8988T (cell line): ENCODE results near the gene VPS9D1.
"Not testable (repeated sequence)": the region's sequence is repeated elsewhere in the genome, so short reads cannot be mapped to it uniquely, and the experiment has no call there.

Source experiments
- DNase-seq: peaks from one replicate; pipeline ENCODE4 v3.0.0; 2011

Gene VPS9D1

GRCh38 chr16:89691986-89692569 is 28.6 kb downstream of the VPS9D1 start:
- no peak for DNase-seq

DNA sequence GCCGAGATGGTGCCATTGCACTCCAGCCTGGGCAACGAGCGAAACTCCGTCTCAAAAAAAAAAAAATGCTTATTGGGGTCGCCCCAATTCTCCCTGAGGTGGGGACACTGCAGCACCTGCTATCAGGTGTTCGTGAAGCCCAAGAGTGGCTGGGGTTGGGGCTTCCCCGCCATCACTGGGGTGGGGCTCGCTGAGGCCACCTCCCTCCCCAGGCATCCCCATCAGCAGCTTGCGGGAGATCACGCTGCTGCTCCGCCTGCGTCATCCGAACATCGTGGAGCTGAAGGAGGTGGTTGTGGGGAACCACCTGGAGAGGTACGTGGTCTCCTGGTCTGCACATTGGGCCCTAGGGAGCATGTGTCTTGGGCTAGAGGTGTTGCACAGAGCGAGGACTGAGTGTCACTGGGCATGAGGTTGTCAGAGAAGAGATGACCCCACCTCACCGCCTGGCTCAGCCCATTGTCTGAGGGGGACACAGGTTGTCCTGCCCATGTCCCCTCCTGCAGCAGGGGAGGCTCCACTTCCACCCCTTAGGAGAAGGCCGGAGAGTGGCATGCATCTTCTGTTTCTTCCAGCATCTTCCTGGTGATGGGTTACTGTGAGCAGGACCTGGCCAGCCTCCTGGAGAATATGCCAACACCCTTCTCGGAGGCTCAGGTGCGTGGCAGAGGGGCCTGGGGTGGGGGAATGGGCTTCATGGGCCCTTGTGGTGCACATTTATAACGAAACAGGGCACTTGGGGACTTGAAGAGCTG is 29.3 kb downstream of the VPS9D1 start:
- no peak for DNase-seq

- DNase-seq: no peak
These were observed 30.3 kb downstream of the VPS9D1 start for GRCh38 chr16:89690392-89690901.

DNA sequence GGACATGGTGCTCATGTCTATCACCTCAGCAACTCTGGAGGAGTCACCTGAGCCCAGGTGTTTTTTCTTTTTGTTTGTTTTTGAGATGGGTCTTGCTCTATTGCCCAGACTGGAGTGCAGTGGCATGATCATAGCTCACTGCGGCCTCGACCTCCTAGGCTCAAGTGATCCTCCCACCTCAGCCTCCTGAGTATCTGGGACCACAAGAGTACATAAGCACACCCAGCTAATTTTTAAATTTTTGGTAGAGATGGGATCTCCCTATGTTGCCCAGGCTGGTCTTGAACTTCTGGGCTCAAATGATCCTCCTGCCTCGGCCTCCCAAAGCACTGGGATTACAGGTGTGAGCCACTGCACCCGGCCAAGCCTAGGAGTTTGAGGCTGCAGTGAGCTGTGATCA is 31.1 kb downstream of the VPS9D1 start:
- DNase-seq: not testable (repeated sequence)

DNA sequence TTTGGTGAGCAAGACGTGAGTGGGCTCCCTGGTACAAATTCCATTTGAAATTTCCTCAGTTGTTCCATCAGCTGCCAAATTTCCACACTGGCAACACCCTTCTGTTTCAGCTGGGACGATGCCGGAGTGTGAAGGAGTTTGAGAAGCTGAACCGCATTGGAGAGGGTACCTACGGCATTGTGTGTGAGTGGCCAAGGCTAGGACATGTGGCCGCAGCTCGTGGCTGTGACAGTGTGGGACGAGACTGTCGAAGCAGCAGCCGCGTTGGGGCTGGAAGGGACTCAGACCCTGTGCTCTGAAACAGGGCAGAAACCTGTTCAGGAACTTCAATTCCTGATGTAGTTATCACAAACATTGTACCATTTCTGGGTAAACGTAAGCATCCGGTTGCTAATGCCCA is 31.6 kb downstream of the VPS9D1 start:
- DNase-seq: no peak

- DNase-seq: no peak
These were observed 32.3 kb downstream of the VPS9D1 start for GRCh38 chr16:89688395-89688794.

- peak; percentile 53 for DNase-seq
These were observed 33.4 kb downstream of the VPS9D1 start for GRCh38 chr16:89687092-89687940.

DNA sequence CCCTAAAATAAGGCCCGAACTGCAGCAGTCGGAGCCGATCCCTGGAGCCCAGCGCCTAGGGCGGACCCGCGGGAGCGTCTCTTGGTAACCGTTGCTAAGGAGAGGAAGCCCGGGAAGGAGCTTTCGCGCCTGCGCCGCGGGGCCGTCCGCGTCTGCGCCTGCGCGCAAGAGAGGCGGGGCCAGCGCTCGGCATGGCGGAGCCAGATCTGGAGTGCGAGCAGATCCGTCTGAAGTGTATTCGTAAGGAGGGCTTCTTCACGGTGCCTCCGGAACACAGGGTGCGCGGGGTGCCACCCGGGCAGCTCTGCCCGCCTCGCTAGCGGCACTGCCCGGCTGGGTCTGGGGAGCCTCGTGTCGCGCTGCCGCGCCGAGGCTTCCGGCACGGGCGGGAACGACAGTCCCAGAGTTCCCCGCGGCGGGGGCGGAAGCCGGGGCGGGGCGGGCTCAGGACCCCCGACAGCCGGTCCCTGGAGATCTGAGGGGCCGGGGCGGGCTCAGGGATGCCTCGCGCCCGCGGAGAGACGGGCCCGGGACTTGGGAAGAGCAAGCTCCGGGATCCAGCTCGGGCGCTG is 34.1 kb downstream of the VPS9D1 start, which contains the start of gene CDK10:
Gene CDK10, plus strand, starts transcription at position 170 of the 572 bp plus-strand sequence. Its CDS starts 22 bp downstream, at position 192.
- DNase-seq: peak; percentile 99

GRCh38 chr16:89685916-89686315 is 34.8 kb downstream of the VPS9D1 start:
- DNase-seq: no peak

- no peak for DNase-seq
These were observed 42.4 kb downstream of the VPS9D1 start for GRCh38 chr16:89678258-89678657.

GRCh38 chr16:89672177-89672941 is 48.3 kb downstream of the VPS9D1 start:
- no peak for DNase-seq

DNA sequence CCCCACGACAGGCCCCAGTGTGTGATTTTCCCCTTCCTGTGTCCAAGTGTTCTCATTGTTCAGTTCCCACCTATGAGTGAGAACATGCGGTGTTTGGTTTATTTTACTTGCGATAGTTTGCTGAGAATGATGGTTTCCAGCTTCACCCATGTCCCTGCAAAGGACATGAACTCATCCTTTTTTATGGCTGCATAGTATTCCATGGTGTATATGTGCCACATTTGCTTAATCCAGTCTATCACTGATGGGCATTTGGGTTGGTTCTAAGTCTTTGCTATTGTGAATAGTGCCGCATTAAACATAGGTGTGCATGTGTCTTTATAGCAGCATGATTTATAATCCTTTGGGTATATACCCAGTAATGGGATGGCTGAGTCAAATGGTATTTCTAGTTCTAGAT is 49.1 kb downstream of the VPS9D1 start:
- DNase-seq: not testable (repeated sequence)

- no peak for DNase-seq
These were observed 49.9 kb downstream of the VPS9D1 start for GRCh38 chr16:89670496-89671431.

DNA sequence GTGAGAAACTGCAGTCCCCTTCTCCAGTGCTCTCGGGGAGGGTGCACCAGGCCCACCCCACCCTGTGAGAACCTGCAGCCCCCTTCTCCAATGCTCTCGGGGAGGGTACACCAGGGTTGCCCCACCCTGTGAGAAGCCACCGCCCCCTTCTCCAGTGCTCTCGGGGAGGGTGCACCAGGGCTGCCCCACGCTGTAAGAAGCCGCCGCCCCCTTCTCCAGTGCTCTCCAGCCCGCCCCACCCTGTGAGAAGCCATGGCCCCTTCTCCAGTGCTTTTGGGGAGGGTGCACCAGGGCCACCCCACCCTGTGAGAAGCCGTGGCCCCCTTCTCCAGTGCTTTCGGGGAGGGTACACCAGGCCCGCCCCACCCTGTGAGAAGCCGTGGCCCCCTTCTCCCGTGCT is 50.9 kb downstream of the VPS9D1 start:
- no peak for DNase-seq

DNA sequence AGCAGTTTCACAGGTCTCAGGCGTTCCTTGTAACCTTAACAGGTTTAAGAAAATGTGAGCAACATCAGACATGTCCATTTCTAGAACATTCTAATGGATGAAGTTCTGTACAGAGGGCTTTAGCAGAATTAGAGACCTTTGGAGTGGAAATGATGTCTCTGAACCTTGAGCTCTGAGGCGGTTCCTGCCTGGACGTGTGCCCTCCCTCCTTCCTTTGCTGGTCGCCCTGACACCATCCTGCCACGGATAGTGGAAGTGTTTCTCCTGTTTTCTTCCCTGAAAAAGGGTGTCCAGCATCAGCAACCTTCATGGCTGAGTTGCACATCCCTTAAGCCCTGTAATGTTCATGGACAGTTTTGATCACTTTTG is 51.9 kb downstream of the VPS9D1 start:
- DNase-seq: no peak

DNA sequence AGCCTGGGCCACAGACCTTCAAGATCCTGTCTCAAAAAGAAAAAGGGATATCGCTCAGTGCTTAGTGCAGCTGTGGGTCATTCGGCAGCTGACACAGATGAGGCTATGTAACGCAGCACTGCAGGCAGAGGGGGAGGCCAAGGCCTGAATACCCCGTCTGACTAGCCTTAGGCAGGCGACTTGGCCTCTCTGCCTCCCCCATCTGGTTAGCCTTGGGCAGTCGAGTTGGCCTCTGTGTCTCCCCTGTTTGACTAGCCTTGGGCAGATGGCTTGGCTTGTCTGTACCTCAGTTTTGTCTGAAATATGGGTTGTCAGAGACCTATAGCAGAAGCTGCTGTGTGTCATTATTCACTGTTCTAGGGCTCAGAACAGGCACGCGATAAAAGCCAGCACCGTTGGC is 53.1 kb downstream of the VPS9D1 start:
- no peak for DNase-seq

DNA sequence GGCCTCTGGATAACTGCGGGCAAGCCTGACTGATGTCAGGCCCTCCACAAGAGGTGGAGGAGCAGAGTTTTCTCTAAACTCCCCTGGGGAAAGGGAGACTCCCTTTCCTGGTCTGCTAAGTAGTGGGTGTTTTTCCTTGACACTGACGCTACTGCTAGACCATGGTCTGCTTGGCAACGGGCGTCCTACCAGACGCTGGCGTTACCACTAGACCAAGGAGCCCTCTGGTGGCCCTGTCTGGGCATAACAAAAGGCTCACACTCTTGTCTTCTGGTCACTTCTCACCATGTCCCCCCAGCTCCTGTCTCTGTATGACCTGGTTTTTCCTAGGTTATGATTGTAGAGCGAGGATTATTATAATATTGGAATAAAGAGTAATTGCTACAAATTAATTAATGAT is 53.7 kb downstream of the VPS9D1 start:
- not testable (repeated sequence) for DNase-seq

GRCh38 chr16:89664238-89664637 is 56.5 kb downstream of the VPS9D1 start:
- not testable (repeated sequence) for DNase-seq

- DNase-seq: no peak
These were observed 59.5 kb downstream of the VPS9D1 start for GRCh38 chr16:89661215-89661614.

GRCh38 chr16:89660146-89660545 is 60.6 kb downstream of the VPS9D1 start:
- DNase-seq: no peak

DNA sequence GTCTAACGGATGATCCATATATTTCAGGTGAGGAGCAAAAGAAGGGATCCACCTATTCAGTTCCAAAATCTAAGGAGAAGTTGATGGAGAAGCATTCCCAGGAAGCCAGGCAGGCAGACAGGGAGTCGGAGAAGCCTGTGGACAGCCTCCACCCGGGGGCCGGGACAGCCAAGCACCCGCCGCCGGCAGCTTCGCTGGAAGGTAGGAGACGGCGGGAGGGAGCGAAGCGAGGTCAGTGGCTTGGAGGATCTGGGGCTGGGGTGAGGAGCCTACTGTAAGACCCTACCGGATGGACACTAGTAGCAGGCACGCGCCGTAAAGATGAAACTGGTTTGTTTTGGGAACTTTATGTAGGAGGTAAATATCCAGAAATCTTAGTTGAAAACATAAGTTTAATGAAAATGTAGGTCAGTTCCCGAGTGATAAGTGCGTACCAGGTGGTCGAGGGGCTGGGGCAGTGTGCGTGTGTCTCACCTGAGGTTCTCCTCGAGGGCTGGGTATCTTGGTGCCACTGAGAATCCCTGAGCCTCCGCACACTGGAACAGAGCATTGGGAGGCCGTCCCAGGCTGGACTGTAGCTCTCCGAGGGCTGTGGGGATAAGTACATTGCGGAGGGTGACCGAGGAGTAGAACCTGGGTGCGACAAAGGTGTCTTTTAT is 62.3 kb downstream of the VPS9D1 start:
- peak; percentile 72 for DNase-seq
